Fibroblast of villous mesenchyme (primary cell): ENCODE results near the gene LRP1B. TPM values are rescaled to one million over a fixed set of nuclear protein-coding genes. Genes with fewer than 3 reads are reported as not detected.
"Not testable (repeated sequence)": the region's sequence is repeated elsewhere in the genome, so short reads cannot be mapped to it uniquely, and the experiment has no call there.

ENCODE experiments used
- DNase-seq: peaks from one replicate; pipeline ENCODE4 v3.0.0-alpha.2; 2010; ENCODE audit warnings: low read depth
- H3K4me3 ChIP-seq: 2 replicates; pipeline ENCODE4 v1.5.1; 2011; ENCODE audit warnings: low read depth, mild to moderate bottlenecking, low read length
- total RNA-seq: library from RNA; depleted of rRNA; stranded (reverse); fragments of >200 nt; gene quantifications from 2 replicates; pipeline ENCODE4 v1.2.3, GENCODE V29; 2012
- TF ChIP-seq, protein P1 (sequence below): IDR thresholded peaks from 2 replicates; pipeline ENCODE4 v1.5.1; 2012; ENCODE audit warnings: low read depth, mild to moderate bottlenecking, low read length; ENCODE audit not compliant: insufficient read depth

Gene LRP1B
- total RNA-seq, 1 donor: 2.2 TPM

GRCh38 chr2:140657657-140658056 lies 1473.2 kb downstream of the LRP1B start:
- no peak overlapping the region for H3K4me3 ChIP-seq
- DNase-seq: no peak
- TF ChIP-seq, protein P1, sequence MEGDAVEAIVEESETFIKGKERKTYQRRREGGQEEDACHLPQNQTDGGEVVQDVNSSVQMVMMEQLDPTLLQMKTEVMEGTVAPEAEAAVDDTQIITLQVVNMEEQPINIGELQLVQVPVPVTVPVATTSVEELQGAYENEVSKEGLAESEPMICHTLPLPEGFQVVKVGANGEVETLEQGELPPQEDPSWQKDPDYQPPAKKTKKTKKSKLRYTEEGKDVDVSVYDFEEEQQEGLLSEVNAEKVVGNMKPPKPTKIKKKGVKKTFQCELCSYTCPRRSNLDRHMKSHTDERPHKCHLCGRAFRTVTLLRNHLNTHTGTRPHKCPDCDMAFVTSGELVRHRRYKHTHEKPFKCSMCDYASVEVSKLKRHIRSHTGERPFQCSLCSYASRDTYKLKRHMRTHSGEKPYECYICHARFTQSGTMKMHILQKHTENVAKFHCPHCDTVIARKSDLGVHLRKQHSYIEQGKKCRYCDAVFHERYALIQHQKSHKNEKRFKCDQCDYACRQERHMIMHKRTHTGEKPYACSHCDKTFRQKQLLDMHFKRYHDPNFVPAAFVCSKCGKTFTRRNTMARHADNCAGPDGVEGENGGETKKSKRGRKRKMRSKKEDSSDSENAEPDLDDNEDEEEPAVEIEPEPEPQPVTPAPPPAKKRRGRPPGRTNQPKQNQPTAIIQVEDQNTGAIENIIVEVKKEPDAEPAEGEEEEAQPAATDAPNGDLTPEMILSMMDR: no peak

DNA sequence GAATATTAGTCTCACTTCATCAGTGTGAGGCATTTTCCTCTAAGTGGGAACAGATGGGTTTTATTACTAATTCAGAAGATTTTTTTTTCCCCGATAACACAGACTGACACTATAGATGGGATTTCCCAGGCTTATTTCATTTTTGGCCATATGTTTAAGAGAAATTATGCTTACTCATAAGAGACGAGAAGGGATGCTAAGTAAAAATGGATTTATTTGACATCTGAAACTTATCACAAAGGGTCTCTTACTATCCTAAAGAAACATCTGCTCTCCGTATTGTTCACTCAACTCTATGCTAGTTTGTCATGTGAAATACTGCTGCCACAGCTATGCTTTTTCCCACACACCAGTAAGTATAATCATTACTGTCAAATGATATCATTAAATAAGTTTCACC lies 1476.3 kb downstream of the LRP1B start:
- TF ChIP-seq, protein P1: no peak
- DNase-seq: no peak
- no peak overlapping the region for H3K4me3 ChIP-seq

- H3K4me3 ChIP-seq: no peak overlapping the region
- no peak for DNase-seq
- TF ChIP-seq, protein P1: no peak
Measured at GRCh38 chr2:140650825-140651224, 1480.0 kb downstream of the LRP1B start.

- DNase-seq, H3K4me3 ChIP-seq: not testable (repeated sequence)
Measured at GRCh38 chr2:140650134-140650533, 1480.7 kb downstream of the LRP1B start.

DNA sequence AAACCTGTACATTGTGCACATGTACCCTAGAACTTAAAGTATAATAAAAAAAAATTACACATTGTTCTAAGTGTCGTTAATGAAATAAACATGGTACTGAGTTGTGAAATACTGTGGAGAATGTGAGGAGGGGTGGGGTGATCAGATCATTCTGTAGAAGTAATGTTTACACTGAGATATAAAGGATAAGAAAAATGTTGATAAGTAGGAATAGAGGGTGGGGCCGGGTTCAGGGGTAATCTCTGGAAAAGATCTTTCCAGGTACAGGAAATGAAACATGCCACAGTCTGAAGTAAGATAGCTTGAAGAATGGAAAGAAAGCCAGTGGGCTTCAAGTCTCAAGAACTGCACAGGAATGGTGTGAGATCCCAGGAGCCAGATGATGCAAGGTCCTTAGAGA lies 1482.4 kb downstream of the LRP1B start:
- no peak overlapping the region for H3K4me3 ChIP-seq
- no peak for DNase-seq
- TF ChIP-seq, protein P1: no peak

DNA sequence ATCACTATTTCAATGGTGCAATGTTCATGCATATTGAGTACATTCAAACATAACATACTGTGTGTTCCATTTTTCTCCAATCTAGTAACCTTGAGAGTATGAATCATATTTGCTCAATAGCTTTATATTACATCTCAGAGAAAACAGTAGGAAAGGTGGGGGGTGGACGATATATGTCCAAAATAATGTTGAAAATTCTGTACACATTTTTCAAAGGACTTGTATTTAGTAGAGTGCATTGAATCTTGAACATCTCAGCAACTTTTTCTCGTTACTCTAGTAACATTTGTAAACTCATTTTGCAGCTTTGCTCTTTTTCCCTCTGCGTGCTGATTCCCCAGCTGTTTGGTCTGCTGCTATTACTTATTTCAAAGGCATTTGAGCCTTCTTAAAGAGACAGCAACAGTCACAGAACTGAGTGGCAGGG lies 1487.0 kb downstream of the LRP1B start:
- DNase-seq: no peak
- H3K4me3 ChIP-seq: no peak overlapping the region
- TF ChIP-seq, protein P1: no peak

DNA sequence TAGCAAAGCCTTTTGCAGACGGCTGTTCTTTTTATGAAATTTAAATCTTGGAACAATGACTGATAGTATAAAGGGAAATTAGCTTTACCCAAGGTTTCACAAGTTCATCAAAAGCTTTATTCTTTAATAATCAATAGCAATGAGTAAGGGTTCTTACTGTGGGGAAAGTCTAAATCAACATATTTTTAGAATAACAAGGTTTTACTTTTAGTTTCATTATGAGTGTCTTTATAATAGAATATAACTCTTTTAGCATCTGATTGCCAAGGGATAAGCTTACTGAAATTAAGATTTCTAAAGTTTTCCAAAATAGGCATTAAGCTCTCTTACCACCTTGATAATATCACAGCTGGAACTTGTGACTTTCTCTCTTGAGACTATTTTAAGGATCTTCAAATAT lies 1489.7 kb downstream of the LRP1B start:
- no peak for DNase-seq
- TF ChIP-seq, protein P1: no peak
- no peak overlapping the region for H3K4me3 ChIP-seq

DNA sequence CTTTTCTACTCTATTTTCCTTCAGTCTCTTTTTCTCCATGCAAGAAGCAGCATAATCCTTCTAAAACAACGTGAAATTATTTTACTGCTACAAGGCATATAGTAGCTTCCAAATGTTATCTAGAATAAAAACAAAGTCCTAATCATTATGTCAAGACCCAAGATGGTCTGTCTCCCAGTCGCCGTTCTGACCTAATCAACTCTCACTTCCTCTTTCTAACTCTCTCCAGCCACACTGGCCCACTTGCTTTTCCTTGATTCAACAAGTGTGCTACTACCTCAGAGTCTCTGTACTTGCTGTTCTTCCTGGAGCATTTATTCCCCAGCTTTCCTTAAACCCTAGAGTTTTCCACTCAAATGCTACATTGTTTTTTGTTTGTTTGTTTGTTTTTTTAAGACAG lies 1491.2 kb downstream of the LRP1B start:
- no peak overlapping the region for H3K4me3 ChIP-seq
- DNase-seq: no peak
- TF ChIP-seq, protein P1: no peak
